Gastroesophageal sphincter (tissue), 3 donors: ENCODE measurements around the gene OSCP1.

Experiments
- CTCF ChIP-seq, 4 experiments: fragments of 200-600 bp in 2 of 4; fragments of 450-650 bp in 2 of 4; sonication (generic) in 1 of 4; IDR thresholded peaks; one replicate each; pipeline ENCODE4 v1.5.1; 2017 to 2019; ENCODE audit warnings: antibody characterized with exemption in 4 of 4, mild to moderate bottlenecking in 2 of 4, moderate library complexity in 2 of 4
- EP300 ChIP-seq: sonication (generic); formaldehyde crosslinking; IDR thresholded peaks from one replicate; pipeline ENCODE4 v1.6.1; 2017; ENCODE audit warnings: antibody characterized with exemption, mild to moderate bottlenecking
- POLR2A ChIP-seq, 2 donors: fragments of 450-650 bp; IDR thresholded peaks; one replicate each; pipeline ENCODE4 v1.6.1; 2017; ENCODE audit warnings: antibody characterized with exemption in 2 of 2, mild to moderate bottlenecking in 2 of 2, moderate library complexity in 1 of 2

DNA sequence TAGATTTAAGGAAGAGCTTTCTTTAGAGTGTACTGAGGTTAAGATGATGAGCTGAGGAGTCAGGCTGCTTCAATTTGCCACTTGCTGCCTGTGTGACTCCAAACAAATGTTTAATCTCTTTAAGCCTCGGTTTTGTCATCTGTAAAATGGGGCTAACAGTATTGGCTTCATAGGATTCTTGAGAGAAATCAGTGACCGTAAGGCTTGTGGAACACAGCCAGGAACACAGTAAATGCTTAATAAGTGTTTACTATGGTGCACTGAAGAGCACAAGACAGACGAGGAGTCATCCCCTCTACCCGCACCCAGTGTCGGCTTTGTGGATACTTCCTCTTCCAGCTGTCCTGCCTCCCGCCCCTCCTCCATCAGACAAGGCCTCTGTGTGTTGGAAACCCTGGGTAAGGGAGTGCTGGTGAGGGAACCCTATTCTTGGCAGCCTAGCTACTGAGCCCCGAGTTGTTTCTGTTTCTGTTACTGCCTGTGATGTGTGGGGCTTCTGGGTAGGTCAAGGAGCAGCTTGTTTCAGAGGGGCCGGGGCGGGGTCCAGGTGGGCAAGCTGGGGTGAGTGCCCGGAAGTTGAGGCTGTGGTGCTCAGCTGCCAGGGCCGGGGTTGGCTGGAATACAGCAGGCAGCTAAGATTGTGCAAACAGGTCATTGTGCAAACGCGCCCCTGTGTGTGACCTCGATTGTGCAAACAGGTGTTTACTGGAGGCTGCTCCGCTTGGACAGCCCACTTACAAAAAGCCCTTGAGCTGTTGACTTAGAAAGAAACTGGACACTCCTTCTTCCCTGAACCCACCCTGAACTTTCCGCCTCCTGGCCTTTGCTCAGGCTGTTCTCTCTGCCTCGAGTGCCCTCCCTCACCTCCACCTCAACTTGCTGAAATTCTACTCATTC is 36.4 kb upstream of the OSCP1 start:
- no peak for TF ChIP-seq CTCF (IDR thresholded peaks at IDR 0.05)
- TF ChIP-seq POLR2A (IDR thresholded peaks at IDR 0.05), result no peak
- no peak for TF ChIP-seq EP300
